AG08396 (cell line): ENCODE measurements around the gene MARK3.
A peak's percentile ranks its signal among the peaks of the same experiment; 100 is the strongest.

Experiments
- DNase-seq: peaks from one replicate; pipeline ENCODE4 v3.0.0; 2012; ENCODE audit warnings: low spot score, mixed read lengths

The MARK3 gene

GRCh38 chr14:103549361-103550311 lies 164.4 kb downstream of the MARK3 start:
- DNase-seq, result no peak

- DNase-seq, result no peak
Measured at GRCh38 chr14:103550451-103551337, 165.5 kb downstream of the MARK3 start.

- DNase-seq, result no peak
Measured at GRCh38 chr14:103551338-103551762, 166.1 kb downstream of the MARK3 start.

GRCh38 chr14:103552011-103552845 lies 167.0 kb downstream of the MARK3 start:
- peak; percentile 73 for DNase-seq

- DNase-seq, result no peak
Measured at GRCh38 chr14:103552846-103553210, 167.6 kb downstream of the MARK3 start.
